ENCODE measurements around the gene NF2.
"Not testable (repeated sequence)": the region's sequence is repeated elsewhere in the genome, so short reads cannot be mapped to it uniquely, and the experiment has no call there.

Gene NF2

GRCh38 chr22:29596408-29596807, 7.0 kb upstream of the NF2 start:
- DNase-seq (no peak), ATAC-seq (no peak)

GRCh38 chr22:29597871-29598683, 5.4 kb upstream of the NF2 start:
- not testable (repeated sequence) for ATAC-seq, DNase-seq

DNA sequence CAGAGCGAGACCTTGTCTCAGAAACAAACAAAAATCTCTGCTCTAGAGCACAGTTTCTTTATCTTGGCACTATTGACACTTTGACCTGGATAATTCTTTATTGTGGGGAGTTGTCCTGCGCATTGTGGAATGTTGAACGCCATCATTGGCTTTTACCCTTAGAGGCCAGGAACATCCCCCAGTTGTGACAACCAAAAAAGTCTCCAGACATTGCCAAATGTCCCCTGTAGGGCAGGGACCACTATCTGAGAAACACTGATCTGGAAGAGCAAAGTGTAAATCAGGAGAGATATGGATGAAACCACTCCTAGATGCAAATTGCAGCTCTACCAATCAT, 4.8 kb upstream of the NF2 start:
- DNase-seq (no peak), ATAC-seq (no peak)

DNA sequence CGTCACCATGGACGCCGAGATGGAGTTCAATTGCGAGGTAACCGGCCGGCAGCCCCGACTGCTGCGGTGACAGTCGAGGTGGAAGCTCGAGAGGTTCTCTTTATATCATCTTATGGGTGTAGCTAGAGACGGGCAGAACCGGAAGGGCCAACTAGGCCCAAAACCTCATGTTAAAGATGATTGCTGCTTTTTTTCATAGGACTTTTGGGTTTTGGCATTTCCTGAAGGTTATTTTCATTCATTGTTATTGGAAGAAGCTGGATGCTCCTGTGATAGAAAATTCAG, 585 bp downstream of the NF2 start:
- DNase-seq (peak; percentile 52), ATAC-seq (no peak)

GRCh38 chr22:29605527-29605850, 2.1 kb downstream of the NF2 start:
- ATAC-seq (no peak), DNase-seq (no peak)

DNA sequence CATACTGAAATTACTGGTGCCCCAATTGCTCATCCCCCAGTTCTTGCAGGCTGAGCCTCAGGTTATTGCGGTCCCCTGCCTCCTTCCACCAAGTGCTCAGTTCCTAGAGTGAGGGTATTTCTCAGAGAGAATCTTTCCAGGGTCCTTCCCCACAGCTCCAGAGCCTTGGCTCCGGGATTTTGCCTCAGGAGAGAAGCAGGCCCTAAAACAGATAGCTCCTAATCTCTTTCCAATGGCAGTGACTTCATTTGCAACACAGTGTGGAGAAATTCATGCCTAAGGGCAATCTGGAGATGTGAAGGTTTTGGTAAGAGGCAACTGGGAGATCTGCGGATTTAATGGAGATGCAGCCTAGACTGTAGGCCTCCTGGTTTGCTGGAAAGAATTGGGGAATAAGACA, 2.9 kb downstream of the NF2 start:
- no peak for DNase-seq
- ATAC-seq, result no peak

DNA sequence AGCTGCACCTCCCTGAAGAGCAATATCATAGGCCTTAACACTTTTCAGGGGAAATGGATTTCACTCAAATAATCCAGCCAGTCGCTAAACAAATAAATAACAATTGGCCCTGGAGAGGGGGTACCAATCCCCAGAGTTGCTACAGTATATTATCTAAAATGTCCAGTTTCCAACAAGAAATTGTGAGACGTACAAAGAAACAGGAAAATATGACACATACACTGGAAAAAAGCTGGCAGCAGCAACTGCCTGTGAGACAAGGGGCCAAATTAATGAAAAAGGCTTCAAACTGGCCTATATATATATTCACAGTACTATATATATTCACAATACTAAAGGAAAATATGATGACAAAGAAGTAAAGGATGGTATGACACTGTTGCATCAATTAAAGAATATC, 4.0 kb downstream of the NF2 start:
- ATAC-seq, result no peak
- DNase-seq, result no peak

DNA sequence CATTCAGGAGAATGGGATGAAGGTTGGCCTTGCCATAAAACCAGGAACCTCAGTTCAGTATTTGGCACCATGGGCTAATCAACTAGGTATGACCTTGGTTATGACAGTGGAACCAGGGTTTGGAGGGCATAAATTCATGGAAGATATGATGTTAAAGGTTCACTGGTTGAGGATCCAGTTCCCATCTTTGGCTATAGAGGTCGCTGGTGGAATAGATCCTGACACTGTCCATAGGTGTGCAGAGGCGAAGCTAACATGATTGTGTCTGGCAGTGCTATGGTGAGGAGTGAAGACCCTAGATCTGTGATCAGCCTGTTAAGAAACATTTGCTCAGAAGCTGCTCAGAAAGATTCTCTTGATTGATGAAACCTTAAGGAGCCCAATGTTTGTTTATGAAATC, 5.7 kb downstream of the NF2 start:
- no peak for ATAC-seq

GRCh38 chr22:29610780-29611179, 7.3 kb downstream of the NF2 start:
- no peak for ATAC-seq
- no peak for DNase-seq

More for the DNA sequence above, 5.7 kb downstream of the NF2 start:
- no peak for DNase-seq

- DNase-seq (no peak), ATAC-seq (no peak)
These were observed 12.4 kb downstream of the NF2 start for GRCh38 chr22:29615705-29616327.

DNA sequence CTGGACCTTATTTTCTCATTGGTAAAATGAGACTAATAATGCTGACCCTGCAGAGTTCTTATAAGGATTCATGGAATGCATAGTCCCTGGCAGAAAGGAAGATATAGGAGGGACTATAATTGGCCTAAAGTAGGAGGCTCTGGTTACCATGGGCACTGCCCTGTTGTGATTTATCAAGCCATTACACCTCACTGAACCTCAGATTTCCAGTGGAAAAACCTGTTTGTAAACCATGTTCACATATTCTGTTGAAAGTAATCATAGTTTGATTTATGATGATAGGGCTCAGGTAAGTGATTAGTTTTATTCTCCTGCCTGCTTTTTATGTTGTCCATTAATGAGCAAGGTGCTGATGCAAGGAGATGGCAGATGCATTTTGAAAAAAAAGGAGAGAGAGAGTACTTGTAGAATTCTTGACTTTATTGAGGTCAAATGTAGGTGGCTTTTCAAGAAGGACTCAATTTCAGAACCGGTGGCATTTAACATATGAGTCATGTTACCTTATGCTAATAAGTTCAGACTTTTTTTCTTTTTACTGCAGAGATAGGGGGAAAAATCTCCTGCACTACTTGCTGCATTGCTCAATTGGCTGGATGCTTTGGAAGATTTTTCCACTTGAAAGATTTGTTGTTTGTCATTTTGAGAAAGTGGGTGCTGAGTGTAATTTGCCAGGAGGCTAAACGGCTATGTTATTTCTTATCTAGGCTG, 14.6 kb downstream of the NF2 start:
- DNase-seq, result no peak
- ATAC-seq, result peak; percentile 85

GRCh38 chr22:29621761-29622526, 18.5 kb downstream of the NF2 start:
- no peak for ATAC-seq
- no peak for DNase-seq

DNA sequence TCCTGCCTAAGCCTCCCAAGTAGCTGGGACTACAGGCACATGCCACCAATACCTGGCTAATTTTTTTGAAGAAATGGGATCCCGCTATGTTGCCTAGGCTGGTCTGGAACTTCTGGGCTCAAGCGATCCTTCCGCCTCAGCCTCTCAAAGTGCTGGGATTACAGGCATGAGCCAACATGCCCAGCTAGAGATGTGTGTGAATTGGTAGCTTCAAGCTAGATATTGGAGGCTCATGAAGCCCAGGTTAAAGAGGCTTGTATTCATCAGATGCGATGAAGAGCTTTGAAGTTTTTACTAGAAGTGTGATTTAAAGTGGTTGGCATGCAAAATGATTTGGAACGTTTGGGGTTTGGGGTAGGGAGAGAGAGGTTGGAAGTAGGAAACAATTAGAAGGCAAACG, 19.6 kb downstream of the NF2 start:
- ATAC-seq, result no peak
- no peak for DNase-seq

- ATAC-seq (peak; percentile 19), DNase-seq (no peak)
These were observed 20.2 kb downstream of the NF2 start for GRCh38 chr22:29623553-29624169.

- no peak for ATAC-seq
- DNase-seq, result peak; percentile 33
These were observed 21.8 kb downstream of the NF2 start for GRCh38 chr22:29625090-29625825.

GRCh38 chr22:29626497-29627195, 23.2 kb downstream of the NF2 start:
- no peak for ATAC-seq
- no peak for DNase-seq

- DNase-seq (no peak), ATAC-seq (no peak)
These were observed 23.7 kb downstream of the NF2 start for GRCh38 chr22:29627196-29627535.

DNA sequence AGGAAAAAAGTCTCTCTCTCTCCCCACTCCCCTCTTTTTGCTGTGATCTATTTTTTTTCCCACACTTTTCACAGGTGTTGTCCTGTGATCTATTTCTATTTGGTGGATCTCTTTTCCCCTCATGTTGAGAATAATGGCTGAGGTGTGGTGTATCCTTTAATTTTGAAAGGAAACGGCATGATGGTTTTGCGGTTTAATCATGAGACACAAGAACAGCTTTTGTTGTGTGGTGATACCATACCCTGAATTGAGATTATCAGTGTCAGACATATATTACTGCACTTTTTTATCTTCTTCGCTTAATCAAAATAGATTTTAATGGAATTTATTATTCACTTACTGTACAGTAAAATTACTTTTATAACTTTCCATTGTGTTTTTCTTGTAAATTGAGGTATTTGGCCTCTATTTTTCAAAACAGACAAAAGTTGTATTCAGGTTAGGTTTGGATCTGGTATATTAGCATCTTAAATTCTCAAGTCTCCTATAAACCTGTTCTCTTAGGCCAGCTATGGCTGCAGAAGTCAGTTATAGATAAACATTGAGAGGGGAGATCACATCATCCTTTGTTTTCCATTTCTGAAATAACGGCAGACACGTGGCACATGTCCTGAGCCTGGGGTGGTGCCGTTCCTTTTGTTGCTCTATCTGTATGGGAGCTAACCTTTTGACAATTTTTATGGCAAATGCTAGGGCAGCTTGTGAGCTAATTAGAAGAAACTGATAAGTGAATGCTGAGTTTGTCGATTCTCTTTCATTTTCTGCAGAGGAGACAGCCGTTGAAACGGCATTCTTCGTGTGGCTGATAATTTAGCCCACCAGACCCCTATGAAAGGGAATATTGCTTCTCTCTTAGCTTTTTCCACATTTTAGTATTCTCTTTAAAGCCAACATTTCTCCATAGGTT, 25.8 kb downstream of the NF2 start:
- ATAC-seq, result no peak
- DNase-seq, result no peak

DNA sequence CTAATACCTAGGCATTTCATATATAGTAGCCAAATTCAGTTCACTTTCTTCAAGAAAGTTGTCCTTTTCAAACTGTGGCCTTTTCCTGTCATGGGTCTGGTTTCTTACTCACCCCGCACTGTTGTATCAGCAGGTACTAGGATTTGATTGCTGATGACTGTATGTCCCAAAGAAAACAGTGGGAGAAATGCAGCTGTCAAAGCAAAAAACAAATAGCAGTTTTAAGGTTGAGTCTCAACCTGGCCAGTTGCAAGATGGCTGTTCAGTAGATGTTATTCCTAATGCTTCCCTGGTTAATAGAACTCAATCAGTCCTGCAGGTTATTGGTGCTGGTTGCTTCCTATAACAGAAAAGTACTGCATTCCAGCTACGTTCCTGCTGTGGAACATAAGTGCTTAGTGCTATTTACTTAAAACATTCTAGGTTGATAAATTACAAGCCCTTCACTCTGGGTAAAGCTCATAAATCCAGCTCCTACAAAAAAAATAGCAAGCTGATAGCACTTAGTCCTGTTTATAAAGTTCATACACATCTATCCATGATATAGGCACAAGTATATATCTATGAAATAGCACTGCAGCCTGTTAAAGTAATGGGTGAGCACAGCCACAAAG, 26.6 kb downstream of the NF2 start:
- no peak for ATAC-seq
- DNase-seq, result no peak

DNA sequence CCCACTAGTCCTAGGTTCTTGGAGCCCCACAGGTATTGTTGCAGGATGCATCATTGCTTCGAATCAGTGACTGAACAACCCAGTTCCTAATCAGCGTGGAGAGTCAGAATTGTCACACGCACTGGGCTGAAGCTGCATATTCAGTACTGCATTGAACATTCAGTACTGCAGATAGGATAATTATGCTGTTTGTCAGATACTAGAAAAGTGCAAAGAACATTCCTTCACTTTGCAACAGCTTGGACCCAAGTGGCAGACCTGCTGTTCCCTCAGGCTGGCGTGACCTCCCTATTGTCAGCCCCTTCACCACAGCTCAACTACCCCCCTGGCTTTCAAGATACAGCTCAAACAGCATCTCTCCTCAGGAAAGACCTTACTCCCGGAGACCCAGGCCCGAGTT, 27.6 kb downstream of the NF2 start:
- ATAC-seq (no peak), DNase-seq (no peak)

Measured in stimulated activated naive CD8-positive, alpha-beta T cell treated with anti-CD3 and anti-CD28 coated beads, Interleukin-15, Interleukin-2, amounts not matched to agents 100 U/mL and 50 U/mL, for 24 hours (primary cell).